B cell (primary cell): Measurements from ENCODE around the gene FHIT. TPM values are rescaled to one million over a fixed set of nuclear protein-coding genes. Genes with fewer than 3 reads are reported as not detected.
A peak's percentile ranks its signal among the peaks of the same experiment; 100 is the strongest.

Experiments
- ATAC-seq: fragments of 200-7000 bp; cut with Tn5 transposase; one replicate; pipeline ENCODE4 v1.10.0; 2021; ENCODE audit warnings: low read depth, mild to moderate bottlenecking, moderate number of reproducible peaks, moderate library complexity
- CTCF ChIA-PET: fragments of 350-600 bp; sonication (Branson Sonifier 250); formaldehyde crosslinking; loops from one replicate; lab custom pipeline; 2021; ENCODE audit warnings: antibody characterized with exemption, inconsistent platforms; lab: Charles Lee
- POLR2A ChIA-PET: fragments of 350-600 bp; sonication (Branson Sonifier 250); formaldehyde crosslinking; loops from one replicate; lab custom pipeline; 2021; ENCODE audit warnings: antibody characterized with exemption; lab: Charles Lee
- DNase-seq: peaks from one replicate; pipeline ENCODE4 v3.0.0; 2013
- H2AFZ ChIP-seq: 2 replicates; pipeline ENCODE4 v1.6.1; 2012; ENCODE audit warnings: mild to moderate bottlenecking, low read depth, low read length; ENCODE audit not compliant: insufficient read depth, poor library complexity, severe bottlenecking
- H3K27ac ChIP-seq, 2 donors: 1 replicate in 1 of 2; 2 replicates in 1 of 2; pipeline ENCODE4 v1.5.1; 2012 to 2013; ENCODE audit warnings: low read length in 2 of 2, mild to moderate bottlenecking in 2 of 2, moderate library complexity in 1 of 2
- H3K27me3 ChIP-seq, 4 experiments: fragments of 200-600 bp in 1 of 4; sonication (generic) in 1 of 4; replicated peaks in 1 of 4; 1 replicate in 2 of 4; 2 replicates in 2 of 4; pipeline versions ENCODE4 v1.6.1 to v1.7.0; 2013 to 2016; ENCODE audit warnings: low read length in 3 of 4, mild to moderate bottlenecking in 2 of 4, mixed read lengths in 1 of 4, moderate library complexity in 1 of 4; ENCODE audit not compliant: insufficient read depth in 4 of 4, control insufficient read depth in 3 of 4; ENCODE audit errors: control extremely low read depth in 1 of 4
- H3K36me3 ChIP-seq, 2 experiments: replicated peaks in 1 of 2; 1 replicate in 1 of 2; 2 replicates in 1 of 2; pipeline versions ENCODE4 v1.6.1 to v1.7.1; 2013; ENCODE audit warnings: low read length in 1 of 2; ENCODE audit not compliant: insufficient read depth in 2 of 2, control insufficient read depth in 1 of 2; ENCODE audit errors: control extremely low read depth in 1 of 2, extremely low read depth in 1 of 2
- H3K4me1 ChIP-seq, 2 donors: fragments of 200-600 bp in 1 of 2; sonication (generic) in 1 of 2; 1 replicate in 1 of 2; 2 replicates in 1 of 2; pipeline versions ENCODE4 v1.5.1 to v1.6.1; 2013 to 2017; ENCODE audit warnings: low read length in 2 of 2; ENCODE audit not compliant: control insufficient read depth in 2 of 2, insufficient read depth in 2 of 2
- H3K4me2 ChIP-seq: replicated peaks from 2 replicates; pipeline ENCODE3; 2012; ENCODE audit warnings: mild to moderate bottlenecking, low read depth, low read length; ENCODE audit not compliant: poor library complexity, severe bottlenecking
- H3K4me3 ChIP-seq, 5 experiments: fragments of 200-600 bp in 1 of 5; sonication (generic) in 1 of 5; 1 replicate in 3 of 5; 2 replicates in 2 of 5; pipeline versions ENCODE4 v1.5.1 to v1.7.0; 2011 to 2016; ENCODE audit warnings: low read length in 4 of 5, mild to moderate bottlenecking in 4 of 5, low read depth in 2 of 5, control low read depth in 1 of 5, moderate library complexity in 1 of 5; ENCODE audit not compliant: insufficient read depth in 1 of 5; ENCODE audit errors: control extremely low read depth in 1 of 5, extremely low read depth in 1 of 5
- H3K79me2 ChIP-seq: fragments of 200-600 bp; sonication (generic); one replicate; pipeline ENCODE4 v1.6.0; 2016; ENCODE audit warnings: low read length; ENCODE audit not compliant: control insufficient read depth, insufficient read depth
- H3K9ac ChIP-seq: fragments of 200-600 bp; sonication (generic); 2 replicates; pipeline ENCODE4 v1.6.1; 2017; ENCODE audit warnings: mild to moderate bottlenecking, low read length, moderate library complexity
- H3K9me3 ChIP-seq, 3 donors: one replicate each; pipeline versions ENCODE4 v1.6.1 to v1.7.1; 2013; ENCODE audit warnings: low read length in 2 of 3; ENCODE audit not compliant: control insufficient read depth in 2 of 3, insufficient read depth in 1 of 3; ENCODE audit errors: control extremely low read depth in 1 of 3
- H4K20me1 ChIP-seq: 2 replicates; pipeline ENCODE4 v1.6.0; 2012; ENCODE audit warnings: mild to moderate bottlenecking, low read length; ENCODE audit not compliant: insufficient read depth, control insufficient read depth, poor library complexity, severe bottlenecking
- H3K27ac Mint-ChIP-seq: one replicate; pipeline ENCODE4 v1.8.0; 2021; ENCODE audit warnings: mixed read lengths
- H3K27me3 Mint-ChIP-seq: one replicate; pipeline ENCODE4 v1.8.0; 2021; ENCODE audit warnings: mixed read lengths
- H3K4me1 Mint-ChIP-seq: one replicate; pipeline ENCODE4 v1.8.0; 2021; ENCODE audit warnings: mixed read lengths
- H3K4me3 Mint-ChIP-seq: one replicate; pipeline ENCODE4 v1.8.0; 2021; ENCODE audit warnings: mixed read lengths
- H3K9me3 Mint-ChIP-seq: one replicate; pipeline ENCODE4 v1.8.0; 2022; ENCODE audit warnings: mixed read lengths; ENCODE audit not compliant: insufficient read depth
- EZH2 ChIP-seq: IDR thresholded peaks from 2 replicates; pipeline ENCODE4 v1.6.1; 2012; ENCODE audit warnings: borderline replicate concordance, low read depth, mild to moderate bottlenecking, moderate library complexity, low read length; ENCODE audit not compliant: insufficient read depth, poor library complexity, severe bottlenecking
- WGBS: methylation state at CpG from one replicate; pipeline ENCODE4 v1.1.5; 2013; ENCODE audit warnings: missing lambda C conversion rate; ENCODE audit not compliant: insufficient coverage; 5-methylcytosine and 5-hydroxymethylcytosine counted together
- intact Hi-C: fragments of 100-400 bp; cut with micrococcal nuclease; formaldehyde crosslinking; loops from one replicate; pipeline ENCODE4 v1.10.0; 2022
- polyA plus RNA-seq: library from polyadenylated mRNA; depleted of rRNA; stranded (reverse); fragments of >200 nt; gene quantifications from 2 replicates; pipeline ENCODE4 v1.2.3, GENCODE V29; 2012
- total RNA-seq, 2 donors: library from RNA; stranded (reverse); fragments of 120-200 nt in 1 of 2; gene quantifications; 1 replicate in 1 of 2; 2 replicates in 1 of 2; pipeline versions ENCODE4 v1.2.3 to v1.2.4, GENCODE V29; 2013 to 2022
- TF ChIP-seq, protein P1 (sequence below): fragments of 200-600 bp; IDR thresholded peaks from one replicate; pipeline ENCODE4 v1.8.0; 2022; ENCODE audit warnings: antibody characterized with exemption, mild to moderate bottlenecking

Gene FHIT
- total and polyA plus RNA-seq, 2 donors (not counting 1 experiment from before 2014, with no cell fraction given) = 1.7 to 7.8 TPM

DNA sequence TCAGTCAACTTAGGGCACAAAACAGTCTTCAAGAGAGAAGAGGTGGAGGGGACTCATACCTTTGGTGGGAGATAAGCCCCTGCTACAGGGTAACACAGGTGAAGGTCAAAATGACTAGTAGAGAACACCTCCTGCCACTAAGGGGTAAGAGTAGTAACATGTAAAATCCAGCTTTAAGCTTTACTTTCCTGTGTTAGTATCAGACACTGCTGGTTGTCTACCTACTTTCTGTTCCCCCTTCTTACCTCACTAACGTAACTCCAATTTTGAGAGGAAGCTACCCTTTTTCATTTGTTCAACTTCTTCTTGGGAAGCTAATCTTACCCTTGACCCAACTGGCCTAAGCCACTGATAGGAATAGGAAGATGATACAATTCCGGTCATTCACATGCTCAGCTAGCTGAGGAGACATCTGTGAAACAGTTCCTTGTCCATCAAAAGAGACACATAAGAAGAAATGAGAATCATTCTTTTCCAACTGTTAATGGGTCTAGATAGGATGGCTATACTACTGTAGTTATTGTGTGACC lies 1374.7 kb downstream of the FHIT start:
- Mint-ChIP-seq H3K4me1 (peaks cover 14% of the 10 kb centered on the region), H3K4me3 (no peak overlapping the region), H3K27me3 (no peaks in the 10 kb centered on the region), H3K9me3 (no peaks in the 10 kb centered on the region), H3K27ac (no peak overlapping the region)
- Histone ChIP-seq H2AFZ (no peak overlapping the region), H3K27me3 (no peaks in the 10 kb centered on the region), H3K36me3 (no peaks in the 10 kb centered on the region), H3K4me1 (peaks cover 6% of the 10 kb centered on the region in 2 donors), H3K4me2 (no peak overlapping the region), H3K27ac (no peak overlapping the region), H3K9ac (no peak overlapping the region), H4K20me1 (no peaks in the 10 kb centered on the region), H3K4me3 (no peak overlapping the region), H3K79me2 (no peaks in the 10 kb centered on the region), H3K9me3 (no peaks in the 10 kb centered on the region)
- DNase-seq = no peak
- intact Hi-C loops = no loop called here
- CTCF ChIA-PET = interaction anchor here (1.4 kb wide), 1 partner anchor 19 kb away, joined by 4 read pairs; no protein-coding TSS in a partner anchor
- no peak for ATAC-seq
- TF ChIP-seq, protein P1, sequence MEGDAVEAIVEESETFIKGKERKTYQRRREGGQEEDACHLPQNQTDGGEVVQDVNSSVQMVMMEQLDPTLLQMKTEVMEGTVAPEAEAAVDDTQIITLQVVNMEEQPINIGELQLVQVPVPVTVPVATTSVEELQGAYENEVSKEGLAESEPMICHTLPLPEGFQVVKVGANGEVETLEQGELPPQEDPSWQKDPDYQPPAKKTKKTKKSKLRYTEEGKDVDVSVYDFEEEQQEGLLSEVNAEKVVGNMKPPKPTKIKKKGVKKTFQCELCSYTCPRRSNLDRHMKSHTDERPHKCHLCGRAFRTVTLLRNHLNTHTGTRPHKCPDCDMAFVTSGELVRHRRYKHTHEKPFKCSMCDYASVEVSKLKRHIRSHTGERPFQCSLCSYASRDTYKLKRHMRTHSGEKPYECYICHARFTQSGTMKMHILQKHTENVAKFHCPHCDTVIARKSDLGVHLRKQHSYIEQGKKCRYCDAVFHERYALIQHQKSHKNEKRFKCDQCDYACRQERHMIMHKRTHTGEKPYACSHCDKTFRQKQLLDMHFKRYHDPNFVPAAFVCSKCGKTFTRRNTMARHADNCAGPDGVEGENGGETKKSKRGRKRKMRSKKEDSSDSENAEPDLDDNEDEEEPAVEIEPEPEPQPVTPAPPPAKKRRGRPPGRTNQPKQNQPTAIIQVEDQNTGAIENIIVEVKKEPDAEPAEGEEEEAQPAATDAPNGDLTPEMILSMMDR = no peak
- no peak for TF ChIP-seq EZH2
- POLR2A ChIA-PET = no interaction called here
- no CpG with 5 or more reads among the region's 2 CpGs for WGBS

DNA sequence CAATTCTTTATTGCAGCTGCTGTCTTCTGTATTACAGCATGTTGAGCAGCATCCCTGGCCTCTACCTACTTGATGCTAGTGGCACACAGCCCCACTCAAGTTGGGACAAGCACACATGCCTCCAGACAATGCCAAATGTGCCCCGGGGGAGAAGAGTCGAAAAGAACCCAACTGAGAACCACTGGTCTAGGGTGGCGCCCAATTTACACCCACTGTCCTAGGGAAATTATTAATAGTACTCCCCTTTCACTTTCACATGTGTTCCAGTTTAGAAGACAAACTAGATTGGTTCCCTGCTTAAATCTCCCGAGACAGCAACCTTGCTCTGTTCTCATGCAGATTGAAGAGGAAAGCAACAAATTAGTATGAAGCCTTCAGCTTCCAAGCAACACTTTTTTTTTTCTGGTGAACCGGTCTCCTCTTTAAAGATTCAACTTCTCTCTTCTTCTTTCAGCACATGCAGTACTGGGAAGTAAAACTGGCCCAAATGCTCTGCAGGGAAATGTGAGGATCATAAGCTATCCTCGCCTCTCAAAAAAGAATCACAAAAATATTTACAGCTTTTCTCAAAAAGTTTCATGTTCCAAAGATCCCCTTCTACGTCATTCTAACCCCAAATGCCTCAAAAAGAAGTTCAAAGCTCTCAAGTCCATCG lies 1377.5 kb downstream of the FHIT start:
- Mint-ChIP-seq H3K27me3 (no peaks in the 10 kb centered on the region), H3K27ac (no peak overlapping the region), H3K4me3 (peak overlapping the region; percentile 18), H3K9me3 (peaks cover 2% of the 10 kb centered on the region), H3K4me1 (peaks cover 14% of the 10 kb centered on the region)
- H3K4me3 ChIP-seq = no peak overlapping the region
- H3K4me1 ChIP-seq = peaks cover 6% of the 10 kb centered on the region in 2 donors
- intact Hi-C loops = no loop called here
- ChIA-PET POLR2A (no interaction called here), CTCF (no interaction called here)
- H3K27me3 ChIP-seq = no peaks in the 10 kb centered on the region
- H4K20me1 ChIP-seq = no peaks in the 10 kb centered on the region
- H3K36me3 ChIP-seq = no peaks in the 10 kb centered on the region
- H3K9ac ChIP-seq = no peak overlapping the region
- H3K79me2 ChIP-seq = no peaks in the 10 kb centered on the region
- no peak for ATAC-seq
- WGBS = 44% methylated on average over 5 of the region's 8 CpGs
- H2AFZ ChIP-seq = no peak overlapping the region
- no peak for DNase-seq
- no peak overlapping the region for H3K27ac ChIP-seq
- no peaks in the 10 kb centered on the region for H3K9me3 ChIP-seq
- peak overlapping the region; percentile 33 for H3K4me2 ChIP-seq
- no peak for TF ChIP-seq EZH2
- TF ChIP-seq, protein P1 = no peak
